ENCODE results near the gene C4A.
"Not testable (repeated sequence)": the region's sequence is repeated elsewhere in the genome, so short reads cannot be mapped to it uniquely, and the experiment has no call there.

DNA sequence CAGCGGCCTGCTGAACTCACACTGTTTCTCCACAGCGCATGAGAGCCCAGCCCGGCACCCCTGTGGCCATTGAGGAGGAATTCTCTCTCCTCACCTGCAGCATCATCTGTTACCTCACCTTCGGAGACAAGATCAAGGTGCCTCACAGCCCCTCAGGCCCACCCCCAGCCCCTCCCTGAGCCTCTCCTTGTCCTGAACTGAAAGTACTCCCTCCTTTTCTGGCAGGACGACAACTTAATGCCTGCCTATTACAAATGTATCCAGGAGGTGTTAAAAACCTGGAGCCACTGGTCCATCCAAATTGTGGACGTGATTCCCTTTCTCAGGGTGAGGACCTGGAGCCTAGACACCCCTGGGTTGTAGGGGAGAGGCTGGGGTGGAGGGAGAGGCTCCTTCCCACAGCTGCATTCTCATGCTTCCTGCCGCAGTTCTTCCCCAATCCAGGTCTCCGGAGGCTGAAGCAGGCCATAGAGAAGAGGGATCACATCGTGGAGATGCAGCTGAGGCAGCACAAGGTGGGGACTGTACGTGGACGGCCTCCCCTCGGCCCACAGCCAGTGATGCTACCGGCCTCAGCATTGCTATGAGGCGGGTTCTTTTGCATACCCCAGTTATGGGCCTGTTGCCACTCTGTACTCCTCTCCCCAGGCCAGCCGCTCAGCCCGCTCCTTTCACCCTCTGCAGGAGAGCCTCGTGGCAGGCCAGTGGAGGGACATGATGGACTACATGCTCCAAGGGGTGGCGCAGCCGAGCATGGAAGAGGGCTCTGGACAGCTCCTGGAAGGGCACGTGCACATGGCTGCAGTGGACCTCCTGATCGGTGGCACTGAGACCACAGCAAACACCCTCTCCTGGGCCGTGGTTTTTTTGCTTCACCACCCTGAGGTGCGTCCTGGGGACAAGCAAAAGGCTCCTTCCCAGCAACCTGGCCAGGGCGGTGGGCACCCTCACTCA, 57.7 kb downstream of the C4A start:
- TF ChIP-seq, protein P1, sequence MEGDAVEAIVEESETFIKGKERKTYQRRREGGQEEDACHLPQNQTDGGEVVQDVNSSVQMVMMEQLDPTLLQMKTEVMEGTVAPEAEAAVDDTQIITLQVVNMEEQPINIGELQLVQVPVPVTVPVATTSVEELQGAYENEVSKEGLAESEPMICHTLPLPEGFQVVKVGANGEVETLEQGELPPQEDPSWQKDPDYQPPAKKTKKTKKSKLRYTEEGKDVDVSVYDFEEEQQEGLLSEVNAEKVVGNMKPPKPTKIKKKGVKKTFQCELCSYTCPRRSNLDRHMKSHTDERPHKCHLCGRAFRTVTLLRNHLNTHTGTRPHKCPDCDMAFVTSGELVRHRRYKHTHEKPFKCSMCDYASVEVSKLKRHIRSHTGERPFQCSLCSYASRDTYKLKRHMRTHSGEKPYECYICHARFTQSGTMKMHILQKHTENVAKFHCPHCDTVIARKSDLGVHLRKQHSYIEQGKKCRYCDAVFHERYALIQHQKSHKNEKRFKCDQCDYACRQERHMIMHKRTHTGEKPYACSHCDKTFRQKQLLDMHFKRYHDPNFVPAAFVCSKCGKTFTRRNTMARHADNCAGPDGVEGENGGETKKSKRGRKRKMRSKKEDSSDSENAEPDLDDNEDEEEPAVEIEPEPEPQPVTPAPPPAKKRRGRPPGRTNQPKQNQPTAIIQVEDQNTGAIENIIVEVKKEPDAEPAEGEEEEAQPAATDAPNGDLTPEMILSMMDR (IDR thresholded peaks at IDR 0.05) = not testable (repeated sequence)
- not testable (repeated sequence) for TF ChIP-seq POLR2A (IDR thresholded peaks at IDR 0.05)
